Smooth muscle cell of the brain vasculature (primary cell): ENCODE data around the gene CFL1.
A peak's percentile ranks its signal among the peaks of the same experiment; 100 is the strongest.
"Not testable (repeated sequence)": the region's sequence is repeated elsewhere in the genome, so short reads cannot be mapped to it uniquely, and the experiment has no call there.

Source experiments
- DNase-seq: peaks from one replicate; pipeline ENCODE4 v3.0.0-alpha.2; 2012; ENCODE audit warnings: low read depth, low spot score

Gene CFL1

GRCh38 chr11:65857853-65858680 is at the start of gene CFL1:
TSS of gene CFL1 (minus strand) at chr11:65858180. CDS start at chr11:65858099, 81 bp downstream.
- peak; percentile 93 for DNase-seq

GRCh38 chr11:65906602-65907001 is 48.6 kb upstream of the CFL1 start:
- no peak for DNase-seq

- no peak for DNase-seq
Observed at GRCh38 chr11:65903715-65904114, 45.7 kb upstream of the CFL1 start.

GRCh38 chr11:65903068-65903481 is 45.1 kb upstream of the CFL1 start:
- DNase-seq, result no peak

- DNase-seq, result no peak
Observed at GRCh38 chr11:65900899-65901180, 42.9 kb upstream of the CFL1 start.

- peak; percentile 80 for DNase-seq
Observed at GRCh38 chr11:65900125-65900898, 42.3 kb upstream of the CFL1 start, which contains the start of gene FOSL1. TSS of gene FOSL1 (minus strand) at chr11:65900388. CDS start at chr11:65900339, 49 bp downstream.

GRCh38 chr11:65899356-65900124 is 41.6 kb upstream of the CFL1 start:
- no peak for DNase-seq

- DNase-seq, result no peak
Observed at GRCh38 chr11:65898656-65899355, 40.8 kb upstream of the CFL1 start.

GRCh38 chr11:65897020-65897471 is 39.1 kb upstream of the CFL1 start:
- DNase-seq, result no peak

GRCh38 chr11:65896034-65896999 is 38.3 kb upstream of the CFL1 start:
- DNase-seq, result no peak

- no peak for DNase-seq
Observed at GRCh38 chr11:65895482-65895981, 37.6 kb upstream of the CFL1 start.

GRCh38 chr11:65894034-65894591 is 36.1 kb upstream of the CFL1 start:
- DNase-seq, result no peak

GRCh38 chr11:65892661-65893317 is 34.8 kb upstream of the CFL1 start:
- DNase-seq, result no peak

- not testable (repeated sequence) for DNase-seq
Observed at GRCh38 chr11:65892137-65892540, 34.2 kb upstream of the CFL1 start.

- DNase-seq, result no peak
Observed at GRCh38 chr11:65891219-65892136, 33.5 kb upstream of the CFL1 start.

GRCh38 chr11:65890324-65891218 is 32.6 kb upstream of the CFL1 start, which contains the start of gene CCDC85B:
TSS of gene CCDC85B (plus strand) at chr11:65890673. CDS start at chr11:65890784, 111 bp downstream.
- DNase-seq, result peak; percentile 92
